Neural progenitor cell (in vitro differentiated cells): Measurements from ENCODE around the gene SPDYE11. TPM values are rescaled to one million over a fixed set of nuclear protein-coding genes. Genes with fewer than 3 reads are reported as not detected.

Experiments used
- small RNA-seq: library from RNA; depleted of rRNA; stranded (forward); fragments of <200 nt; gene quantifications from one replicate; pipeline ENCODE3, GENCODE V24; 2015
- total RNA-seq: library from RNA; depleted of rRNA; stranded (reverse); fragments of >200 nt; gene quantifications from 2 replicates; pipeline ENCODE4 v1.2.3, GENCODE V29; 2015; ENCODE audit warnings: low replicate concordance

The SPDYE11 gene
- total RNA-seq, 1 donor from 2014 or later, result not detected

Small RNAs within 50 kb of the gene (small RNA-seq; reads per million reads assigned to genes)
- not detected for gene RF00019

Other genes with a start within 250 kb of the SPDYE11 start
- 3.6 and 4.4 TPM in 2 replicates for gene TYW1B, start 229.7 kb downstream of the SPDYE11 start, total RNA-seq
- 5.8 and 10.4 TPM in 2 replicates for gene POM121, start 132.8 kb downstream of the SPDYE11 start, total RNA-seq
- gene TRIM74, start 88.4 kb downstream of the SPDYE11 start, total RNA-seq, result 0.15 and 0.36 TPM in 2 replicates
- gene SPDYE8, start 28.1 kb downstream of the SPDYE11 start, total RNA-seq, result not detected in 2 replicates
- not detected in 2 replicates for gene SPDYE9, start 28.1 kb upstream of the SPDYE11 start, total RNA-seq